Esophagus (tissue), 2 donors: Measurements from ENCODE around the gene TSPAN9. TPM values are rescaled to one million over a fixed set of nuclear protein-coding genes. Genes with fewer than 3 reads are reported as not detected.

Source experiments
- H3K27ac ChIP-seq, 2 donors: one replicate each; pipeline ENCODE4 v1.5.1; 2013; ENCODE audit warnings: low read depth in 2 of 2, mild to moderate bottlenecking in 2 of 2, inconsistent platforms in 1 of 2, low read length in 1 of 2, moderate library complexity in 1 of 2
- H3K27me3 ChIP-seq, 2 donors: one replicate each; pipeline ENCODE4 v1.6.1; 2013; ENCODE audit warnings: low read length in 2 of 2, control low read depth in 1 of 2, mild to moderate bottlenecking in 1 of 2; ENCODE audit not compliant: insufficient read depth in 2 of 2, control insufficient read depth in 1 of 2
- H3K36me3 ChIP-seq, 2 donors: one replicate each; pipeline ENCODE4 v1.6.1; 2013; ENCODE audit warnings: low read length in 1 of 2; ENCODE audit not compliant: control insufficient read depth in 2 of 2, insufficient read depth in 2 of 2
- H3K4me1 ChIP-seq, 2 donors: one replicate each; pipeline ENCODE4 v1.6.1; 2013; ENCODE audit warnings: low read length in 1 of 2; ENCODE audit not compliant: control insufficient read depth in 2 of 2, insufficient read depth in 2 of 2
- H3K4me3 ChIP-seq, 2 donors: one replicate each; pipeline ENCODE4 v1.5.1; 2013; ENCODE audit warnings: low read length in 2 of 2, mild to moderate bottlenecking in 2 of 2, low read depth in 1 of 2, moderate library complexity in 1 of 2
- H3K9me3 ChIP-seq, 2 donors: one replicate each; pipeline ENCODE4 v1.6.1; 2013; ENCODE audit warnings: mild to moderate bottlenecking in 2 of 2, low read depth in 1 of 2, low read length in 1 of 2, moderate library complexity in 1 of 2; ENCODE audit not compliant: control insufficient read depth in 2 of 2, insufficient read depth in 1 of 2
- WGBS, 2 donors: extraction: QIAGEN DNeasy Blood & Tissue Kit; methylation state at CpG; one replicate each; pipeline ENCODE4 v1.1.7; 2013; 5-methylcytosine and 5-hydroxymethylcytosine counted together
- polyA plus RNA-seq, 2 donors: library from polyadenylated mRNA; stranded (reverse); fragments of 200-250 nt; gene quantifications; one replicate each; pipeline ENCODE4 v1.2.3, GENCODE V29; 2013
- donor health status: healthy with polysubstance abuse.
- donor health status: Bipolar disorder and iron deficiency.

Gene TSPAN9
- polyA plus RNA-seq, 2 donors, result 8.2 to 9.2 TPM

DNA sequence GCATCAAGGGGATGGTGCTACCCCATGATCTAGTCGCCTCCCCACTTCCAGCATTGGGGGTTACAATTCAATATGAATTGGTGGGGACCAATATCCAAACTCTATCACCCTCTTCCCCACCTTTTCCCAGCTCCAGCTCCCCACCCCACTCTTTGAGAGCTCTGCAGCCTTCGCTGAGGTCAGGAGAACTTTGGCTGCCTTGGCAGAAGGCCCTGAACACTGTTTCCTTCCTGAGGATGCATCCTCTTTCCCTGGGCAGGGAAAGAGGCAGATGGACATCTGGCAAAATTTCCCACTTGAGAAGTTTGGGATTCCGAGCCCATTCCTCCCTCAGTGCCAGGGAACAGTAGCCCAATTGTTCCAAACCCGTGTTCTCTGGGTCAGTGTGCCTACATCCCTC lies 169.1 kb downstream of the TSPAN9 start:
- no peak overlapping the region for H3K27ac ChIP-seq
- 76 to 82% methylated on average over 4 of the region's 4 CpGs for WGBS, 2 donors
- H3K4me1 ChIP-seq, result peaks cover 0 to 3% of the 10 kb centered on the region in 2 donors
- H3K4me3 ChIP-seq, result no peak overlapping the region
- no peaks in the 10 kb centered on the region for H3K9me3 ChIP-seq
- H3K36me3 ChIP-seq, result peaks cover 0 to 4% of the 10 kb centered on the region in 2 donors
- no peaks in the 10 kb centered on the region for H3K27me3 ChIP-seq

DNA sequence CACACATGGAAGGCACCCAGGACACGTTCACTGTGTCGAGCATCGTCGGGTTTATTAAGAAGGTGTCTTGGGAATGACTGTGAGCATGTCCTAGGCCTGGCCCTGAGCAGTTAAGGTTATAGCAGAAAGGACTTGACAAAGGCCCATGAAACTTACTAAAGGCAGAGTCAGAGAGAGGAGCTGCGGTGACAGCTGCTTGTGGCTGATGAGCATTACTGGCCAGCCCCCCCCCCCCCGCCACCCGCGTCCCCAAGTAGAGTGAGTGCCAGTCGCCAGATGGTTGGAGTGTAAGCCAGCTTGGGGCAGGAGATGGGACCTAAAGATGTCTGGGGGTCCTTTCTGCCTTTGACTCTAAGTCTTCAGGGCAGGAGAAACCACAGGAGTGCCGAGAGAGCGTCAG lies 169.9 kb downstream of the TSPAN9 start:
- Histone ChIP-seq H3K27me3 (no peaks in the 10 kb centered on the region), H3K4me1 (no peaks in the 10 kb centered on the region), H3K9me3 (no peaks in the 10 kb centered on the region), H3K4me3 (no peak overlapping the region), H3K27ac (no peak overlapping the region), H3K36me3 (peaks cover 0 to 4% of the 10 kb centered on the region in 2 donors)
- WGBS, 2 donors, result 60 to 75% methylated on average over 10 to 11 of the region's 11 CpGs

DNA sequence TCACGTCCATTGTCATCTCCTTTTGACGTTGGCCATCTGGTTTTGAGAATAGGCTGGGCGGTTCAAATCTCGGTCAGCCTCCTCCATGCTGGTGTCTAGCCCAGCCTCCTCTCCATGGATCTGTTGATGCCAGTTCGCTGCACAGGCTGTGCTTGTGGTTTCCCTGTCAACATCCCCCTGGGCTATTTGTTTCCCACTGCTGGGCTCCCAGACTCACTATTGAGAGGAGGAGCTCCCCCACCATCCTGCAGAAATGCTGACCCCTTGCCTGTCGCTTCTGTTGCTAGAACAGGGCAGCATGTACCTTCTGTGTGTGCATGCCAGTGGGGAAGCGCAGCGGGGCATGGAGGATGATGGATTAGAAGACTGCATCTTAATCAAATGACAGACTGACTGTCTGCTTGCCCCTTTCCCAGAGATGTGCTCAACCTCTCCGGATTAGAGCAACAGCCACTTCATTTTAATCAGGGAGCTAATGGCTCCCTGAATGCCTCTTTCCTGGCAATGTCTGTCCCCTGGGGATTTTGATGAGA lies 170.5 kb downstream of the TSPAN9 start:
- no peaks in the 10 kb centered on the region for H3K27me3 ChIP-seq
- H3K36me3 ChIP-seq, result peaks cover 0 to 4% of the 10 kb centered on the region in 2 donors
- no peaks in the 10 kb centered on the region for H3K9me3 ChIP-seq
- H3K4me3 ChIP-seq, result no peak overlapping the region
- no peak overlapping the region for H3K27ac ChIP-seq
- H3K4me1 ChIP-seq, result no peaks in the 10 kb centered on the region
- WGBS, 2 donors, result 83% methylated on average over 9 of the region's 9 CpGs

DNA sequence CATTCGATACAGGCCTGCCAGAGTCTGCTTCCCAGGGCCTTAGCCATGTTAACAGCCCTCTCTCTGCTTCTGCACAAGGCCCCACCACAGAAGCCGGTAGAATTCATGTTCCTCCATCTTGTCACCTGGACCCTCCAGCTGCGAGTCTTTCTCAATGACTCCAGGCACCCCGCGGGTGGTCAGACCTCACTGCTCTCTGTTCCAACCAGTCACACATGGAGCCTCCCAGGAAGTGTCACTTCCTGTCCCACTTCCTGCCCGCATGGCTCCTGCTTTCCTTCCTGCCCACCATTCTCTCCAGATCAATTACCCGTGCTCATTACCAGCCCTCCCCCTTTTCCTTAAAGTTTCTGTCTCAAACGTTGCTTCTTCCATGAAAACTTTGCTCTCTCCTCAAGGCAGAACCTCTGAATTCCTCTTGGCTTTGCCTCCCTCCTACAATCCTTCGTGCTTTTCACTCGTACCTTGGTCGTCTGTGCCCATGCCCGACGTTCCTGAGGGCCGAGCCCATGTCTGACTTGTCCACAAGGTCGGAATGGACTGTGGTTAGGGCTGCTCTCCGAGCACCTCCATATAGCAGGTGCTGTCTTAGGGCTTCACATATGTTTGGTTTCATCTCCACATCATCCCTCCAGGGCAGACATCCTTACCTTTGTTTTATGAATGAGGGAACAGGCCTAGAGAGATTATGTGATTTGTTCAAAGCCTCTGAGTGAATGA lies 172.1 kb downstream of the TSPAN9 start:
- no peaks in the 10 kb centered on the region for H3K9me3 ChIP-seq
- no peak overlapping the region for H3K27ac ChIP-seq
- peaks cover 0 to 1% of the 10 kb centered on the region in 2 donors for H3K4me1 ChIP-seq
- WGBS, 2 donors, result 76 to 82% methylated on average over 16 of the region's 16 CpGs
- peaks cover 0 to 4% of the 10 kb centered on the region in 2 donors for H3K36me3 ChIP-seq
- no peaks in the 10 kb centered on the region for H3K27me3 ChIP-seq
- H3K4me3 ChIP-seq, result no peak overlapping the region

DNA sequence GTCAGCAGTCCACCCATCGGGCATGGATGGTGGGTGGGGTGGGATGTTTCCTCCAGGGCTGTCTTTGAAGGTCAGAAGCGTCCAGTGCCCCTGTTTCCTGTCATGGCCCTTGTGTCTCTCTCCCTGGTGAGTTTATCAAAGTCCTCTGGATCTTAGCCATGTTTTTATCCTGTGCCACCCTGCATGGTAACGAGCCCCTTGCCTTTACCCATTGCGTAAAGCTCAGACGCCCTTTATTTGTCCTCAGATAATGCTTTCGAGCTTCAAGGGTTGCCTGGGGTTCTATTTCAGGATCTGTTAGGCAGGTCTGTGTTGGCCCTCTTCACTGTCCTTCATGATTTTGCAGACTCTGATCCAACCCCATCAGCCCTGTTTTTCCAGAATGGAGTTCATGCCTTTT lies 172.9 kb downstream of the TSPAN9 start:
- Histone ChIP-seq H3K27ac (no peak overlapping the region), H3K4me1 (peaks cover 0 to 1% of the 10 kb centered on the region in 2 donors)
- WGBS, 2 donors, result 86% methylated on average over 6 of the region's 6 CpGs

DNA sequence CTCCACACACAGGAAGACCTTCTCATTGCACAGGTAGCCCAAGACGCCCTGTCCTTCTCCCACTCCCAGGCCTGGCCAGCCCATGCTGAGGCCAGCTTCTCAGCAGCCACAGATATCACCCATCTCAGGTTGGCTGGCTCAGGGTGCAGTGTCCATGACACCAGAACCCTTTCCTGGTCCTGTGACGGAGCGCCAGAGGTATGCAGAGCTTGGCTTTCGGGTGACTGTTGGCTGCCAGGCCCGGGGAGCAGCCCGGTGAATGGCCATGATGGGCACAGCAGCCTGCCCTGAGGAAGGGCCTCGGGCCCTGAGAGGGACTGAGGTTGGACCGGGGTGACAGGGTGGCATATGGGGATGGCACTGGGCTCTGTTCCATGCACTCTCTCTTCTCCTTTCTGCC lies 173.4 kb downstream of the TSPAN9 start:
- Histone ChIP-seq H3K4me3 (no peak overlapping the region), H3K27ac (no peak overlapping the region), H3K27me3 (no peaks in the 10 kb centered on the region), H3K9me3 (no peaks in the 10 kb centered on the region), H3K36me3 (no peaks in the 10 kb centered on the region), H3K4me1 (peaks cover 0 to 1% of the 10 kb centered on the region in 2 donors)
- 84 to 87% methylated on average over 8 of the region's 8 CpGs for WGBS, 2 donors

More for the DNA sequence above, 172.9 kb downstream of the TSPAN9 start:
- Histone ChIP-seq H3K4me3 (no peak overlapping the region), H3K9me3 (no peaks in the 10 kb centered on the region), H3K27me3 (no peaks in the 10 kb centered on the region), H3K36me3 (peaks cover 0 to under 1% of the 10 kb centered on the region in 2 donors)

DNA sequence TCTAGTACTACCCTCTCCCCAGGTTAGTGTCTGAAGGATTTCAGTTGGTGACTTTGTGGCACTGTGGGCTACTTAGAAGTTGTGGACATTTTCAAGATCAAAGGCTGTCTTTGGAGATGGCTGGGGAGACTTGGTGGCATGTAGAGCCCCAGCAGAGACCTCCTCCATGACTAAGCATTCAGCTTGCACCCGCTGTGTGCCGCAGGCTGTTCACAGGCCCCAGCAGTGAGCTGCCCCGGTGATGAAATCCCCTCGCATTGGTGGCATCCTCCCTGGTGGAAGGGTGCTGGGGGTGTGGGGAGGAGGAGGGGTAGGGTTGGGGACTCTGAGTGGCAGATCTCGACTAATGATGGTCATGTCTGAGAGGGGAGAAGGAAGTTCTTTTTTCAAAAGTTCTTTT lies 173.9 kb downstream of the TSPAN9 start:
- no peaks in the 10 kb centered on the region for H3K36me3 ChIP-seq
- no peak overlapping the region for H3K27ac ChIP-seq
- WGBS, 2 donors, result 66 to 85% methylated on average over 5 of the region's 5 CpGs
- no peaks in the 10 kb centered on the region for H3K9me3 ChIP-seq
- H3K4me3 ChIP-seq, result no peak overlapping the region
- peaks cover 0 to 1% of the 10 kb centered on the region in 2 donors for H3K4me1 ChIP-seq
- no peaks in the 10 kb centered on the region for H3K27me3 ChIP-seq

DNA sequence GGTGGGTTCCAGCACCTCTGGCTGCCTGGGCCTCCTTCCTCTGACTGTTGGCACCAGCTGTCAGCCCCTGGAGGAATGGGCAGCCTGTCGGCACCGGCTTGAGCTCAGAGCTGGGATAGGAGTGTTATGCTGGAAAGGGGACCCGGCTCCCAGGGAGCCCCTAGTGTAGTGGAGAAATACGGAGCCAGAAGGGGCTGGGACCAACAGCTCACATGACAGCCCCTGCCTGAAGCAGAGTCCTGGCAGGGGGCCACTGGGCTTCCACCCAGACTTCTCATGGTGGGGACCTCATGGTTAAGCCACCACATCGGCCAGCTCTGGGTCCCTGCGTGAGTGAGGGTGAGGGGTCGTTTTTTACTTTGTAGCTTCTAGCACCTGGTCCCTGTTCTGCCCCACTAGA lies 174.5 kb downstream of the TSPAN9 start:
- Histone ChIP-seq H3K36me3 (no peaks in the 10 kb centered on the region), H3K9me3 (no peaks in the 10 kb centered on the region), H3K27ac (peak overlapping the region in 1 of 2 donors; percentile 11), H3K4me3 (no peak overlapping the region), H3K27me3 (no peaks in the 10 kb centered on the region), H3K4me1 (peaks cover 0 to 1% of the 10 kb centered on the region in 2 donors)
- 62 to 79% methylated on average over 7 of the region's 7 CpGs for WGBS, 2 donors

DNA sequence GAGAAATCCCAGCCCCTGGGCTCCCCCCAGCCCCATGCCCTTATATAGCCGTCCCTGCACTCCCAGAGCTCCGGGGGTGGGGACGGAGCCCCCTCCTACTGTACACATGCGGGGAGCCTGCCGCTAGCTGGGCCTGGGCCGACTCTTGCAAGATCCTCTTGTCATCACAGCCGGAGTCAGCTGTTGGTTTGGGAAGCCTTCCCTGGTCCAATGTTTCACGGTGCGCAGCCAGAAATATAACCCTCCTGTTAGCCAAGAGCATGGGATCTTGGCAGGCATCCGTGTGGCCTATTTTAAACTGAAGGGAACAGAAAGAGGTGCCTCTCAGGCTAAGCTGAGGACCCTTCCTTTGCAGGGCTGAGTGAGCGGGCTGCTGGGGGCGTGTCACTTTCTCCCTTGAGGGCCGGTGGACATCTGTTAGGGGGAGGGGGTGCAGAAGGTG lies 175.3 kb downstream of the TSPAN9 start:
- no peaks in the 10 kb centered on the region for H3K36me3 ChIP-seq
- peak overlapping the region in 1 of 2 donors; percentile 68 for H3K27ac ChIP-seq
- no peak overlapping the region for H3K4me3 ChIP-seq
- 54% methylated on average over 12 to 13 of the region's 13 CpGs for WGBS, 2 donors
- peaks cover 0 to 1% of the 10 kb centered on the region in 2 donors for H3K4me1 ChIP-seq
- no peaks in the 10 kb centered on the region for H3K9me3 ChIP-seq
- H3K27me3 ChIP-seq, result no peaks in the 10 kb centered on the region
